HG03039 (cell line): ENCODE results near the gene COG6.
A peak's percentile ranks its signal among the peaks of the same experiment; 100 is the strongest.

Experiments
- ATAC-seq: cut with Tn5 transposase; IDR thresholded peaks from one replicate; pipeline ENCODE4 v1.9.1; 2021; ENCODE audit warnings: mild to moderate bottlenecking, moderate library complexity; ENCODE audit not compliant: unreplicated experiment

The COG6 gene

DNA sequence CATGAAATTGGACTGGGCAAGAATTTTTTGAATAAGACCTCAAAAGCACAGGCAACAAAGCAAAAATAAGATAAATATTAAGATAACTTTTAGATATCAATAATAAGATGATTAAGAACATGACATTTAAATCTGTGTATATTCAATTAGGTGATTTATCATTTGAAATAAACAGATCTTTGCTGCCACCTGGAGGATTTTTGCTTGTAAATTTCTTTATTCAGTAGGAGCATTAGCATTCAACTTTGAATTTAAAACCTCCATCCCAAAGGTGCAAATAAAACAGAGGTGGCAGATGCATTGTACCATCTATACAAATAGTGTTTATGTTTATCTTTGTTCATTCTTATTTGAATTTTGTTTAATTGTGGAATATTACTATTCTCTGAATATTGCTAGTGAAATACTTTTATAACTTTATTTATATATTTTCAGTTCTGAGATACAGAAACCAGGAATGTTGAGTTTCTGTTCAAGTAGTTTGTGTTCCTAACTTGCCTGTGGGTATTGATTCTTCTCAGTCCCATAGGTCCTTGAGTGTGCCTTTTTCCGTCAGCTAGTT is 20.9 kb downstream of the COG6 start:
- no peak for ATAC-seq

GRCh38 chr13:39682310-39682709 is 26.8 kb downstream of the COG6 start:
- ATAC-seq, result peak; percentile 36

GRCh38 chr13:39682788-39683187 is 27.3 kb downstream of the COG6 start:
- peak; percentile 71 for ATAC-seq

GRCh38 chr13:39684531-39685137 is 29.2 kb downstream of the COG6 start:
- no peak for ATAC-seq

DNA sequence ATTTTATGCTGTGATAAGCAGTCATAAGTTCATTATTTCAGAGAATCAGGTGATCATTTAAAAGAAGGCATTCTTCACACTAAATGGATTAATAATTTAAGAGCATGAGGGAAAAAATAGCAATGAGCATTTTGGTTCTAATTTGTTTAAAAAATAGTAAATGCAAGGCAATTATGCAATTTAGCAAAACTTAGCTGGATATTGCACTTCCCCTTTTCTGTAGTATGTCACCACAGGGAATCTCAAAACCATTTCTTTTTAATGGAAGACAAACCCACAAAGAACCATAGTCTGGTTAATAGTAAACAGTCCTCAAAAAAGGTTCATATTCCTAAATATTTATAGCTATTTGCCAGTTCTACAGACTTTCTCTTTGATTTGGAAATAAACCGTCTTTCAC is 30.2 kb downstream of the COG6 start:
- no peak for ATAC-seq

DNA sequence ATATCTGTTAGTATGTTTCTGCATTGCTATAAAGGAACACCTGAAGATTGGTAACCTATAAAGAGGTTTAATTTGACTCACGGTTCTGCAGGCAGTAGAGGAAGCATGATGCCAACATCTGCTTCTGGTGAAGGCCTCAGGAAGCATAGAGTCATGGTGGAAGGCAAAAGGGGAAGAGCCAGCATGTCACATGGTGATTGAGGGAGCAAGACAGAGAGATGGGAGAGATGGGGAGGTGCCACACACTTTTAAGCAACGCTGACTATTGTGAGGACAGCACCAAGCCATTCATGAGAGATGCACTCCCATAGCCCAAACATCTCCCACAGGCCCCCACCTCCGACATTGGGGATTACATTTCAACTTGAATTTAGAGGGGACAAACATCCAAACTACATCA is 32.8 kb downstream of the COG6 start:
- peak; percentile 8 for ATAC-seq

DNA sequence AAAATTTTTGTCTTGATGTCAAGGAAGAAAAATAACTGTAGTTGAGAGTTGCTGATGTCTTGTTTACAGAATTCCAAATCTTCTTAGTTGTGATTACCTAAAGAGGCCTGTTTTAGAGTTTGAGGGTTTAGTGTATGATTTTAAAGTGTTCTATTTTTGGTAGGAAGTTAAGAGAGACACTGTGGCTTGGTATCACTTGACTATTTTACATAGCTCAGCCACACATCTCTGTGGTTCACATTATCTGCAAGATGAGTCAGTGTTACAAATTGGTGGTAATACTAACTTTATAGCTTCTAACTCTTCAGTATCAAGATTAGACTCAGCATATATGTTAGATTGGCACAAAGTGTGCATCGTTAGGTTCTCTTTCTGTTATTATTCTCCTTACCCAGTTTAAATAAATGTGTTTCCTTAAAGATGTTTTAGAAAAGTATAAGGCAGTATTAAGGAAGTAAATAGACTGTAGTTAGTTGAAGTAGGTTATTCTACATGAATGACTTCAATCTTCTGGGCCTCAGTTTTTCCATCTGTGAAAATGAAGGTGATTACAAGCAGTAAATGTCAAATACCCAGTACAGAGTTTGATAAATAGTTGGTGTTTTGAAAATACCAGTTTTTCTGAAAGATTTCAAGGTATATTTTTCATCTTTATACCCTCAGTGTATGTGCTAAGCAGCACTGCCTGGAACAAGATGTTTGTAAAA is 33.4 kb downstream of the COG6 start:
- ATAC-seq, result peak; percentile 75

DNA sequence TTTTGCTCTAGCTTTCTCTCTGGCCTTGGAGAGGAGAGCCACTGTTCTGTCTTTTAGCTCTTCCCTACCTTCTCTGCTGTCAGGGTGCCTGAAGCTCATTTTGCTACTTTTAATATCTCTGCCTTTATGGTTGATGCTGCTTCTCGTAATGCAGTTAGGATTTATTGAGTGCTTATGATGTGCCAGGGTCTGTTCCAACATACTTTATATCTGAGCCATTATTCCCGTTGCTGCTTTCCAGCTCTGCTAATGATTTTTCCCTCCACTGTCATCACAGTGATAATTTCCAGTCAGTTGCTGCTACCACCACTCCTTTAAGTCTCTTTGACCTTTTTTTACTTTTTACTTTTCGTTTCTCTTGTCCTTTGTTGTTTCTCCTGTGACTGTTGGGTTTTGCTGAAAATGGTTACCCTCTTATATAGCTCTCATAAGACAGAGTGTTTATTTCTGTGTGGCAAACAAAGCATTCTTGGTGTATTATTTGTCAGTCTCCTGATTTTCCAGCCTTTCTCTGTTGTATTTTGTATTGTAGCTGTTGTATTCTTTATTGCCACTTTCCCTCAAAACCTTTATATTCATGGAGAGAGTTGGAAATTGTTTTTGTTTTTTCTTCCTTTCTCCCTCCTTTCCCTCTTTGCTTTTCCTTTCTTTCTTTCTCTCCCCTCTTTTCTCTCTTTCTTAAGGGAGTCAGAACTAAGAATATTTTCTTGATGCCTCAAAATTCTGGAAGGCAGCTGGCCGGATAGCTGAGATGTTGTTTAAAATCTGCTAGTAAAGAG is 37.4 kb downstream of the COG6 start:
- no peak for ATAC-seq

DNA sequence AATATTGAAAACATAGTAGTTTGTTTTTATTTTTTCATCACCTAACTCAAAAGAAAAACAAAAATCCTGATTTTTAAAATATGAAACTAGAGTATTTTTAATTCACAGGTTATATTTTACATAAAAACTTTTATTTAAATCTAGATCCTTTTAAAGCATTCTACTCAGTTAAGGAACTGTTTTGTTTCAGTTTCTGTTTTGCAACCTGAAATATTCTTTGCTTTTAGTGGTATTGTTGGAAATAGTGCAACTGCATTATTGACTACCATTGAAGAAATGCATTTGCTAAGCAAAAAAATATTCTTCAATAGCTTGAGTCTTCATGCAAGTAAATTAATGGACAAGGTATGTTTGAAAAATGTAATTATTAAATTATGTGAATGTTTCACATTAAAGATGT is 43.8 kb downstream of the COG6 start:
- ATAC-seq, result no peak

- ATAC-seq, result no peak
Observed at GRCh38 chr13:39712626-39713025, 57.2 kb downstream of the COG6 start.

DNA sequence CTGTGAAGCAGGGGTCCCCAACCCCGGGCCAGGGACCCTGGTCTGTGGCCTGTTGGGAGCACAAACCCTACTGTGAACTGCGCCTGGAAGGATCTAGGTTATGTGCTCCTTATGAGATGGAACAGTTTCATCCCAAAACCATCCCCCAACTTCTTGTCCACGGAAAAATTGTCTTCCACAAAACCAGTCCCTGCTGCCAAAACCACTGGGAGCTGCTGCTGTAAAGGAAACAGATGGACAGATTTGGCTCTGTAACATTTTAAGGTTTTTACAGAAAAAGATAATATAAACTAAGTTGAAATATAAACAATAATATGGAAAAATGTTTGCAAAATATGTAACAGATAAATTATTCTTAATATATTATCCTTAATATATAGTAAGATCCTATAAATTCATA is 73.7 kb downstream of the COG6 start:
- no peak for ATAC-seq

- ATAC-seq, result no peak
Observed at GRCh38 chr13:39734952-39735351, 79.5 kb downstream of the COG6 start.

DNA sequence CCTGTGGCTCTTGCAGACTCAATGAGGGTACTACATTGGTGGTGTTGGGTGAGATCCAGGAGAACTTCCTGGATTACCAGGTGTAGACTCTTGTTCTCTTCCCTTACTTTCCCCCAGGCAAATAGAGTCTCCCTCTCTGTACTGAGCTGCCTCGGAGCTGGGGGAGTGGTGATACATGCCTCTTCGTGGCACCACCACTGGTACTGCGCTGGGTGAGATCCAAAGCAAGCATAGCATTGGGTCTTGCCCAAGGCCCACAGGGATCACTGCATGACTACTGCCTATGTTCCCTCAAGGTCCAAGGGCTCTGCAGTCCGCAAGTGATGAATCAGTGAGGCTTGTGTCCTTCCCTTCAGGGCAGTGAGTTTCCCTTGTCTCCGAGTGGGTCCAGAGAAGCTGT is 81.6 kb downstream of the COG6 start:
- no peak for ATAC-seq

DNA sequence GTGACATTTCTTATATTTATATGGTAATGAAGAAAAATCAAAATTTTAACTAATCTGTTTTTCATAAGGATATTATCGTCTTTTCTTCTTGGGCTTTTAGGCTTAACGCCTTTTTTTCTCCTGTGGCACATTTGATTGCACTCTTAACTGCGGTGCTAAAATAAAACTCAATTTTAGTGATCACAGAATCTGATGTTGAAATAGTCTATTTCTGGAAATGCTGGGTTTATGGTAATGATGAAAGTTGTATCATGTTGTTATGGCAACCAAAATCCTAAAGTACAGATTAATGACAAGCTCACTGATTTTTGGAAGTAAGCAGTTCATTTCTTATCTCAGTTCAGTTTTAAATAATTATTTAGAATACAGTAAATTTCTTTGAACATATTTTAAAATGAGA is 85.3 kb downstream of the COG6 start:
- no peak for ATAC-seq

GRCh38 chr13:39748961-39749360 is 93.5 kb downstream of the COG6 start:
- ATAC-seq, result no peak

GRCh38 chr13:39749528-39749927 is 94.1 kb downstream of the COG6 start:
- ATAC-seq, result no peak

DNA sequence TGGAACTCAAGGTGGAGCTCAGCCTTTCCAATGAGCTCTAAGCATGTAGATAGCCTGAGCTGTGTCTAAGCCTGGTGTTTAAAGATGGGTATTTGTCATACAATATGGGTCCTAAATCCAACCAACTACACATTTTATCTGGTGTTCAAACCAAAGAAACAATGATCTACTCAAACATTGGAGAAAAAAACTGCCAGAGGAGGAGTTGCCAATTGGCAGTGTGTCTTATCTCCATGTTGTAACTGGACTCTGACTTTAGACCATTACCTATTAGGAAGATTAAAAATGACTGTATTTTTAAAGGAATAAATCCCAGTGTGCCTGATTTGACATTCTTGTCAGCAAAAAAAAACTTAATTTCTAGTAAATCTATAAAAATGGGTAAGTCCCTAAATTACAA is 96.3 kb downstream of the COG6 start:
- ATAC-seq, result no peak

DNA sequence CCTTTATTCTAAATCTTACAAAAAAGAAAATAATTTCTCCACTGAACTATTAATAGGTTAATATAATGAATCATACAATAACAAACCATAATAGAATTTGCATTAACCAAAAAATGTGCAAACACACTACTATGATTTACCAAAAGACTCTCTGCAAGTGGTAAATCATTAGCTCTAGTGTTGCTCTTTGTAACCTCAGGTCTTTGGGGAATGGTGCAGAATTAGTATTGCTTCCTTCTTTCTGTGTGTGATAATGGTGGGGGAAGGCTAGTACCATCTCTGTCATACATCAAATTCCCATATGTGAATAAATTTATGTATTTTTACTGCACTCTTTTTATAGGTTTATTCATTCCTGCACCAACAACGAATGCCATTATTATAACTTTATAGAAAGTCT is 105.1 kb downstream of the COG6 start:
- ATAC-seq, result no peak

DNA sequence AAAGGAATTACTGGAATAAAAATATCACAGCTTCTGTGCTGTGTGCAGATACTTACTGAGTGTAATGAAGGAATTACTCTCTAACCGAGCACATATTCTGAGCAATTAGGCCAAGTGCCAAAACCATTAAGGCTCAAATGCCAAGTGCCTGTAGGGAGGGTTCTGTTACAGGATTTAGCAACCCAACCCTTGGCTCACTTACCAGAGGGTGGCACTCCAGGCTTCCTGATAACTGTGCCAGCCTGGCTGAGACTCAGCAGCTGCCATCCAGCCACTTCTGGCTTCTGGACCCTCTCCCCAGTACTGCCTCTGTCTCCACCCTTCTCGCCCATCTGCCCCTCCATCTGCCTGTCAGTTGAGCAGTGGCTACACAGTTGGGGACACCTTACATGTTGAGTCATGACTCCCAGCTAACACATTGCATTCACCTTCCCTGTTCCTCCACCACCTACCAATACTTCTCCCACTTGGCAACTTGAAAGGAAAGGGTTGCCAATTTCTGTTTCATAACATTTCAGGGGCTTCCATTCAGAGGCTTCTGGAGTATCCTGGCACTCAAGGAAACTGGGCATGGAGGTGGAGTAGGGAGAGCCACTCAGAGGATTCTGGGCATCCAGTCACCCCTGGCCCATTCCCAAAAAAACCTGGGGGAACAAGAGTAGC is 110.5 kb downstream of the COG6 start:
- ATAC-seq, result no peak

- no peak for ATAC-seq
Observed at GRCh38 chr13:39766464-39767158, 111.1 kb downstream of the COG6 start.
